HepG2 (cell line): ENCODE measurements around the gene ZFR. TPM values are rescaled to one million over a fixed set of nuclear protein-coding genes. Genes with fewer than 3 reads are reported as not detected.

Experiments used
- CCDC6 ChIP-seq: sonication (generic); formaldehyde crosslinking; IDR thresholded peaks from 2 replicates; pipeline ENCODE4 v1.8.1; 2022; ENCODE audit warnings: mild to moderate bottlenecking, missing genetic modification reagents, moderate library complexity
- HOXA5 ChIP-seq: sonication (generic); formaldehyde crosslinking; IDR thresholded peaks from 2 replicates; pipeline ENCODE4 v1.4.0; 2020; ENCODE audit warnings: missing genetic modification reagents
- KDM3A ChIP-seq: IDR thresholded peaks from 2 replicates; pipeline ENCODE4 v1.6.1; 2018; ENCODE audit warnings: low read depth, missing compliant biosample characterization
- PPARG ChIP-seq: conservative IDR thresholded peaks from 2 replicates; pipeline ENCODE4 v1.6.1; 2016; ENCODE audit warnings: missing biosample characterization, missing genetic modification reagents
- RARG ChIP-seq: sonication (generic); formaldehyde crosslinking; IDR thresholded peaks from 2 replicates; pipeline ENCODE4 v1.4.0; 2020; ENCODE audit warnings: low read depth, mild to moderate bottlenecking, missing genetic modification reagents
- SMC3 ChIP-seq: IDR thresholded peaks from 2 replicates; pipeline ENCODE4 v1.6.1; 2011; ENCODE audit warnings: low read length, improper control_type of control experiment
- STAG1 ChIP-seq: sonication (generic); formaldehyde crosslinking; IDR thresholded peaks from 2 replicates; pipeline ENCODE4 v1.4.0; 2020; ENCODE audit warnings: missing genetic modification reagents
- ZNF33B ChIP-seq: sonication (generic); formaldehyde crosslinking; IDR thresholded peaks from 2 replicates; pipeline ENCODE4 v1.5.1; 2020; ENCODE audit warnings: mild to moderate bottlenecking, missing genetic modification reagents
- ZNF703 ChIP-seq: sonication (generic); formaldehyde crosslinking; IDR thresholded peaks from 2 replicates; pipeline ENCODE4 v1.5.1; 2020; ENCODE audit warnings: missing genetic modification reagents, mild to moderate bottlenecking, moderate library complexity, borderline replicate concordance
- ZNF713 ChIP-seq: sonication (generic); formaldehyde crosslinking; IDR thresholded peaks from 2 replicates; pipeline ENCODE4 v1.4.0; 2020; ENCODE audit warnings: mild to moderate bottlenecking, missing genetic modification reagents
- polyA plus RNA-seq, 8 experiments: library from polyadenylated mRNA; depleted of rRNA in 3 of 8; stranded (reverse) in 7 of 8; unstranded in 1 of 8; fragments of >200 nt; fragmentation: Illumina TruSeq in 4 of 8; extraction: Trizol in 4 of 8; gene quantifications; 2 replicates each; pipeline versions ENCODE4 v1.2.1 to v1.2.3, GENCODE V29; 2011 to 2016; ENCODE audit warnings: low read depth in 4 of 8, missing spikeins in 1 of 8, mixed read lengths in 1 of 8; ENCODE audit not compliant: insufficient read depth in 1 of 8
- total RNA-seq, 5 experiments: library from RNA; depleted of rRNA; stranded (reverse); fragments of >200 nt; fragmentation: Illumina TruSeq; extraction: Trizol; gene quantifications; 2 replicates each; pipeline ENCODE4 v1.2.3, GENCODE V29; 2016; ENCODE audit warnings: low read depth in 1 of 5
- TF ChIP-seq, protein P1 (sequence below): sonication (generic); formaldehyde crosslinking; IDR thresholded peaks from 2 replicates; pipeline ENCODE4 v1.5.0; 2020; ENCODE audit warnings: mild to moderate bottlenecking, missing genetic modification reagents
- TF ChIP-seq, protein P2 (sequence below): sonication (generic); formaldehyde crosslinking; IDR thresholded peaks from 2 replicates; pipeline ENCODE4 v1.4.0; 2020; ENCODE audit warnings: missing genetic modification reagents
- TF ChIP-seq, protein P3 (sequence below): sonication (generic); formaldehyde crosslinking; IDR thresholded peaks from 2 replicates; pipeline ENCODE4 v1.5.1; 2020; ENCODE audit warnings: mild to moderate bottlenecking, missing genetic modification reagents, moderate library complexity
- TF ChIP-seq, protein P4 (sequence below): sonication (generic); formaldehyde crosslinking; IDR thresholded peaks from 2 replicates; pipeline ENCODE4 v1.8.0; 2022; ENCODE audit warnings: missing genetic modification reagents, low read depth, mild to moderate bottlenecking, borderline replicate concordance
- TF ChIP-seq, protein P5 (sequence below): IDR thresholded peaks from 2 replicates; pipeline ENCODE4 v1.6.1; 2018; ENCODE audit warnings: missing genetic modification reagents
- TF ChIP-seq, protein P6 (sequence below): sonication (generic); formaldehyde crosslinking; IDR thresholded peaks from 2 replicates; pipeline ENCODE4 v1.4.0; 2020; ENCODE audit warnings: missing genetic modification reagents, mild to moderate bottlenecking, borderline replicate concordance

Gene ZFR
- total and polyA plus RNA-seq, 2 of the 13 experiments (the other 11 are each of a cell fraction or from before 2014, with no cell fraction given), result 89.0 to 92.8 TPM

DNA sequence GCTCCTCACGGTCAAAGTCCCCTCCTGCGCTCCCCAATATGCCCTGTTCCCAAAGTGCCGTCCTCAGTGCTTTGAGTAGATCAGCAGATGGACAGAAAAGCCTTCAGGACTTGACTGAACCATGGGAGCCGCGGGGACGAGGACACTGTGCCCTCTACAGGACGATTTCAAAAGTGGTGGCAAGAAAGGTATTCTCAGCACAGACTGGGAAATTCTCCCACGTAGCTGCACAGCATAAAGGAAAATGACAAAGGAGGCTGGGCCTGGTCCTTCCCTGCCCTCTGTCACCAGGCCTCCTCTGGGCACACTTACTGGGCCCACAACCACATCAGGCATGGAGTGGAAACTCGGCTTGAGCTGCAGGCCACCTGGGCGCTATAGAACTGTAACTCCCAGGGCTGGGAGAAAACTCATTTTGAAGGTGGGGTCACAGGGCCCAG is 115.1 kb downstream of the ZFR start (continued):
- TF ChIP-seq, protein P1, sequence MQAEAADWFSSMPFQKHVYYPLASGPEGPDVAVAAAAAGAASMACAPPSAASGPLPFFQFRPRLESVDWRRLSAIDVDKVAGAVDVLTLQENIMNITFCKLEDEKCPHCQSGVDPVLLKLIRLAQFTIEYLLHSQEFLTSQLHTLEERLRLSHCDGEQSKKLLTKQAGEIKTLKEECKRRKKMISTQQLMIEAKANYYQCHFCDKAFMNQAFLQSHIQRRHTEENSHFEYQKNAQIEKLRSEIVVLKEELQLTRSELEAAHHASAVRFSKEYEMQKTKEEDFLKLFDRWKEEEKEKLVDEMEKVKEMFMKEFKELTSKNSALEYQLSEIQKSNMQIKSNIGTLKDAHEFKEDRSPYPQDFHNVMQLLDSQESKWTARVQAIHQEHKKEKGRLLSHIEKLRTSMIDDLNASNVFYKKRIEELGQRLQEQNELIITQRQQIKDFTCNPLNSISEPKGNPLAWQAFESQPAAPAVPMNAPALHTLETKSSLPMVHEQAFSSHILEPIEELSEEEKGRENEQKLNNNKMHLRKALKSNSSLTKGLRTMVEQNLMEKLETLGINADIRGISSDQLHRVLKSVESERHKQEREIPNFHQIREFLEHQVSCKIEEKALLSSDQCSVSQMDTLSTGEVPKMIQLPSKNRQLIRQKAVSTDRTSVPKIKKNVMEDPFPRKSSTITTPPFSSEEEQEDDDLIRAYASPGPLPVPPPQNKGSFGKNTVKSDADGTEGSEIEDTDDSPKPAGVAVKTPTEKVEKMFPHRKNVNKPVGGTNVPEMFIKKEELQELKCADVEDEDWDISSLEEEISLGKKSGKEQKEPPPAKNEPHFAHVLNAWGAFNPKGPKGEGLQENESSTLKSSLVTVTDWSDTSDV (CRISPR knock-in tag), result 0 out of 2 replicates have a peak, but pooled peaks have one; percentile 22
- TF ChIP-seq, protein P2, sequence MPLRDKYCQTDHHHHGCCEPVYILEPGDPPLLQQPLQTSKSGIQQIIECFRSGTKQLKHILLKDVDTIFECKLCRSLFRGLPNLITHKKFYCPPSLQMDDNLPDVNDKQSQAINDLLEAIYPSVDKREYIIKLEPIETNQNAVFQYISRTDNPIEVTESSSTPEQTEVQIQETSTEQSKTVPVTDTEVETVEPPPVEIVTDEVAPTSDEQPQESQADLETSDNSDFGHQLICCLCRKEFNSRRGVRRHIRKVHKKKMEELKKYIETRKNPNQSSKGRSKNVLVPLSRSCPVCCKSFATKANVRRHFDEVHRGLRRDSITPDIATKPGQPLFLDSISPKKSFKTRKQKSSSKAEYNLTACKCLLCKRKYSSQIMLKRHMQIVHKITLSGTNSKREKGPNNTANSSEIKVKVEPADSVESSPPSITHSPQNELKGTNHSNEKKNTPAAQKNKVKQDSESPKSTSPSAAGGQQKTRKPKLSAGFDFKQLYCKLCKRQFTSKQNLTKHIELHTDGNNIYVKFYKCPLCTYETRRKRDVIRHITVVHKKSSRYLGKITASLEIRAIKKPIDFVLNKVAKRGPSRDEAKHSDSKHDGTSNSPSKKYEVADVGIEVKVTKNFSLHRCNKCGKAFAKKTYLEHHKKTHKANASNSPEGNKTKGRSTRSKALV, result no peak
- TF ChIP-seq ZNF713 (CRISPR knock-in tag) (no peak), RARG (no peak), SMC3 (peak; percentile 90), KDM3A (peak; percentile 25; the same call in 1 of the 2 replicates), HOXA5 (CRISPR knock-in tag) (0 out of 2 replicates have a peak, but pooled peaks have one; percentile 55), ZNF33B (CRISPR knock-in tag) (0 out of 2 replicates have a peak, but pooled peaks have one; percentile 35), STAG1 (CRISPR knock-in tag) (peak; percentile 90), ZNF703 (CRISPR knock-in tag) (no peak), CCDC6 (CRISPR knock-in tag) (peak; percentile 42; the same call in 1 of the 2 replicates), PPARG (CRISPR knock-in tag) (no peak)
- TF ChIP-seq, protein P3, sequence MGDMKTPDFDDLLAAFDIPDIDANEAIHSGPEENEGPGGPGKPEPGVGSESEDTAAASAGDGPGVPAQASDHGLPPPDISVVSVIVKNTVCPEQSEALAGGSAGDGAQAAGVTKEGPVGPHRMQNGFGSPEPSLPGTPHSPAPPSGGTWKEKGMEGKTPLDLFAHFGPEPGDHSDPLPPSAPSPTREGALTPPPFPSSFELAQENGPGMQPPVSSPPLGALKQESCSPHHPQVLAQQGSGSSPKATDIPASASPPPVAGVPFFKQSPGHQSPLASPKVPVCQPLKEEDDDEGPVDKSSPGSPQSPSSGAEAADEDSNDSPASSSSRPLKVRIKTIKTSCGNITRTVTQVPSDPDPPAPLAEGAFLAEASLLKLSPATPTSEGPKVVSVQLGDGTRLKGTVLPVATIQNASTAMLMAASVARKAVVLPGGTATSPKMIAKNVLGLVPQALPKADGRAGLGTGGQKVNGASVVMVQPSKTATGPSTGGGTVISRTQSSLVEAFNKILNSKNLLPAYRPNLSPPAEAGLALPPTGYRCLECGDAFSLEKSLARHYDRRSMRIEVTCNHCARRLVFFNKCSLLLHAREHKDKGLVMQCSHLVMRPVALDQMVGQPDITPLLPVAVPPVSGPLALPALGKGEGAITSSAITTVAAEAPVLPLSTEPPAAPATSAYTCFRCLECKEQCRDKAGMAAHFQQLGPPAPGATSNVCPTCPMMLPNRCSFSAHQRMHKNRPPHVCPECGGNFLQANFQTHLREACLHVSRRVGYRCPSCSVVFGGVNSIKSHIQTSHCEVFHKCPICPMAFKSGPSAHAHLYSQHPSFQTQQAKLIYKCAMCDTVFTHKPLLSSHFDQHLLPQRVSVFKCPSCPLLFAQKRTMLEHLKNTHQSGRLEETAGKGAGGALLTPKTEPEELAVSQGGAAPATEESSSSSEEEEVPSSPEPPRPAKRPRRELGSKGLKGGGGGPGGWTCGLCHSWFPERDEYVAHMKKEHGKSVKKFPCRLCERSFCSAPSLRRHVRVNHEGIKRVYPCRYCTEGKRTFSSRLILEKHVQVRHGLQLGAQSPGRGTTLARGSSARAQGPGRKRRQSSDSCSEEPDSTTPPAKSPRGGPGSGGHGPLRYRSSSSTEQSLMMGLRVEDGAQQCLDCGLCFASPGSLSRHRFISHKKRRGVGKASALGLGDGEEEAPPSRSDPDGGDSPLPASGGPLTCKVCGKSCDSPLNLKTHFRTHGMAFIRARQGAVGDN (CRISPR knock-in tag), result peak; percentile 61
- TF ChIP-seq, protein P4, sequence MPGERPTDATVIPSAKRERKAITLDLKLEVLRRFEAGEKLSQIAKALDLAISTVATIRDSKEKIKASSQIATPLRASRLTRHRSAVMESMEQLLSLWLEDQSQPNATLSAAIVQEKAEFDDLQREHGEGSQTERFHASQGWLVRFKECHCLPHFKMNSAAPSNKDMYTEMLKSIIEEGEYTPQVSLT, result no peak
- TF ChIP-seq, protein P5, sequence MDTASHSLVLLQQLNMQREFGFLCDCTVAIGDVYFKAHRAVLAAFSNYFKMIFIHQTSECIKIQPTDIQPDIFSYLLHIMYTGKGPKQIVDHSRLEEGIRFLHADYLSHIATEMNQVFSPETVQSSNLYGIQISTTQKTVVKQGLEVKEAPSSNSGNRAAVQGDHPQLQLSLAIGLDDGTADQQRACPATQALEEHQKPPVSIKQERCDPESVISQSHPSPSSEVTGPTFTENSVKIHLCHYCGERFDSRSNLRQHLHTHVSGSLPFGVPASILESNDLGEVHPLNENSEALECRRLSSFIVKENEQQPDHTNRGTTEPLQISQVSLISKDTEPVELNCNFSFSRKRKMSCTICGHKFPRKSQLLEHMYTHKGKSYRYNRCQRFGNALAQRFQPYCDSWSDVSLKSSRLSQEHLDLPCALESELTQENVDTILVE (CRISPR knock-in tag), result 0 out of 2 replicates have a peak, but pooled peaks have one; percentile 40
- TF ChIP-seq, protein P6, sequence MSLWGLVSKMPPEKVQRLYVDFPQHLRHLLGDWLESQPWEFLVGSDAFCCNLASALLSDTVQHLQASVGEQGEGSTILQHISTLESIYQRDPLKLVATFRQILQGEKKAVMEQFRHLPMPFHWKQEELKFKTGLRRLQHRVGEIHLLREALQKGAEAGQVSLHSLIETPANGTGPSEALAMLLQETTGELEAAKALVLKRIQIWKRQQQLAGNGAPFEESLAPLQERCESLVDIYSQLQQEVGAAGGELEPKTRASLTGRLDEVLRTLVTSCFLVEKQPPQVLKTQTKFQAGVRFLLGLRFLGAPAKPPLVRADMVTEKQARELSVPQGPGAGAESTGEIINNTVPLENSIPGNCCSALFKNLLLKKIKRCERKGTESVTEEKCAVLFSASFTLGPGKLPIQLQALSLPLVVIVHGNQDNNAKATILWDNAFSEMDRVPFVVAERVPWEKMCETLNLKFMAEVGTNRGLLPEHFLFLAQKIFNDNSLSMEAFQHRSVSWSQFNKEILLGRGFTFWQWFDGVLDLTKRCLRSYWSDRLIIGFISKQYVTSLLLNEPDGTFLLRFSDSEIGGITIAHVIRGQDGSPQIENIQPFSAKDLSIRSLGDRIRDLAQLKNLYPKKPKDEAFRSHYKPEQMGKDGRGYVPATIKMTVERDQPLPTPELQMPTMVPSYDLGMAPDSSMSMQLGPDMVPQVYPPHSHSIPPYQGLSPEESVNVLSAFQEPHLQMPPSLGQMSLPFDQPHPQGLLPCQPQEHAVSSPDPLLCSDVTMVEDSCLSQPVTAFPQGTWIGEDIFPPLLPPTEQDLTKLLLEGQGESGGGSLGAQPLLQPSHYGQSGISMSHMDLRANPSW (CRISPR knock-in tag), result no peak
